ENCODE results near the gene COX14.
A peak's percentile ranks its signal among the peaks of the same experiment; 100 is the strongest.

COX14 gene

GRCh38 chr12:50111693-50112455 lies at the start of gene COX14:
Gene COX14 (plus strand): TSS chr12:50112236. CDS start chr12:50120044, 7,808 bp downstream.
- TF ChIP-seq GATA2 (IDR thresholded peaks at IDR 0.05; ENCODE audit: low read depth, low read length) (0 out of 2 replicates have a peak, but pooled peaks have one; percentile 31), GATA3 (IDR thresholded peaks at IDR 0.05; ENCODE audit: low read depth, low read length) (no peak)

GRCh38 chr12:50062728-50063460 lies 49.1 kb upstream of the COX14 start:
- TF ChIP-seq GATA2 (IDR thresholded peaks at IDR 0.05; ENCODE audit: low read depth, low read length) (no peak), GATA3 (IDR thresholded peaks at IDR 0.05; ENCODE audit: low read depth, low read length) (no peak)

GRCh38 chr12:50065726-50066310 lies 46.2 kb upstream of the COX14 start:
- no peak for TF ChIP-seq GATA2 (IDR thresholded peaks at IDR 0.05; ENCODE audit: low read depth, low read length)
- no peak for TF ChIP-seq GATA3 (IDR thresholded peaks at IDR 0.05; ENCODE audit: low read depth, low read length)

GRCh38 chr12:50066402-50066801 lies 45.6 kb upstream of the COX14 start:
- no peak for TF ChIP-seq GATA3 (IDR thresholded peaks at IDR 0.05; ENCODE audit: low read depth, low read length)
- no peak for TF ChIP-seq GATA2 (IDR thresholded peaks at IDR 0.05; ENCODE audit: low read depth, low read length)

GRCh38 chr12:50069069-50069468 lies 43.0 kb upstream of the COX14 start:
- TF ChIP-seq GATA2 (IDR thresholded peaks at IDR 0.05; ENCODE audit: low read depth, low read length) (no peak), GATA3 (IDR thresholded peaks at IDR 0.05; ENCODE audit: low read depth, low read length) (no peak)

GRCh38 chr12:50069539-50069938 lies 42.5 kb upstream of the COX14 start:
- TF ChIP-seq GATA3 (IDR thresholded peaks at IDR 0.05; ENCODE audit: low read depth, low read length) = no peak
- TF ChIP-seq GATA2 (IDR thresholded peaks at IDR 0.05; ENCODE audit: low read depth, low read length) = no peak

GRCh38 chr12:50070314-50071060 lies 41.5 kb upstream of the COX14 start:
- TF ChIP-seq GATA2 (IDR thresholded peaks at IDR 0.05; ENCODE audit: low read depth, low read length) (no peak), GATA3 (IDR thresholded peaks at IDR 0.05; ENCODE audit: low read depth, low read length) (no peak)

- TF ChIP-seq GATA3 (IDR thresholded peaks at IDR 0.05; ENCODE audit: low read depth, low read length) (no peak), GATA2 (IDR thresholded peaks at IDR 0.05; ENCODE audit: low read depth, low read length) (no peak)
Observed at GRCh38 chr12:50072198-50072907, 39.7 kb upstream of the COX14 start.

GRCh38 chr12:50073206-50073605 lies 38.8 kb upstream of the COX14 start:
- TF ChIP-seq GATA2 (IDR thresholded peaks at IDR 0.05; ENCODE audit: low read depth, low read length) (no peak), GATA3 (IDR thresholded peaks at IDR 0.05; ENCODE audit: low read depth, low read length) (no peak)

GRCh38 chr12:50073712-50074111 lies 38.3 kb upstream of the COX14 start:
- TF ChIP-seq GATA2 (IDR thresholded peaks at IDR 0.05; ENCODE audit: low read depth, low read length) = no peak
- TF ChIP-seq GATA3 (IDR thresholded peaks at IDR 0.05; ENCODE audit: low read depth, low read length) = no peak

GRCh38 chr12:50074936-50075807 lies 36.9 kb upstream of the COX14 start:
- TF ChIP-seq GATA2 (IDR thresholded peaks at IDR 0.05; ENCODE audit: low read depth, low read length) (no peak), GATA3 (IDR thresholded peaks at IDR 0.05; ENCODE audit: low read depth, low read length) (no peak)

- no peak for TF ChIP-seq GATA3 (IDR thresholded peaks at IDR 0.05; ENCODE audit: low read depth, low read length)
- TF ChIP-seq GATA2 (IDR thresholded peaks at IDR 0.05; ENCODE audit: low read depth, low read length) = no peak
Observed at GRCh38 chr12:50075808-50076170, 36.2 kb upstream of the COX14 start.
